Osteocyte (in vitro differentiated cells): ENCODE data around the gene TMEM248. TPM values are rescaled to one million over a fixed set of nuclear protein-coding genes. Genes with fewer than 3 reads are reported as not detected.
"Not testable (repeated sequence)": the region's sequence is repeated elsewhere in the genome, so short reads cannot be mapped to it uniquely, and the experiment has no call there.

Experiments
- DNase-seq: peaks from one replicate; pipeline ENCODE4 v3.0.0; 2021; ENCODE audit warnings: mixed read lengths; ENCODE audit not compliant: unreplicated experiment; ENCODE audit errors: extremely low spot score
- H3K27ac Mint-ChIP-seq: one replicate; pipeline ENCODE4 v1.8.0; 2021; ENCODE audit warnings: mild to moderate bottlenecking, mixed read lengths; ENCODE audit not compliant: unreplicated experiment
- H3K27me3 Mint-ChIP-seq: one replicate; pipeline ENCODE4 v1.8.0; 2021; ENCODE audit warnings: mixed read lengths; ENCODE audit not compliant: unreplicated experiment
- H3K36me3 Mint-ChIP-seq: one replicate; pipeline ENCODE4 v1.8.0; 2021; ENCODE audit warnings: mixed read lengths; ENCODE audit not compliant: unreplicated experiment
- H3K4me1 Mint-ChIP-seq: one replicate; pipeline ENCODE4 v1.8.0; 2021; ENCODE audit warnings: mixed read lengths; ENCODE audit not compliant: unreplicated experiment
- H3K4me3 Mint-ChIP-seq: one replicate; pipeline ENCODE4 v1.8.0; 2021; ENCODE audit warnings: mild to moderate bottlenecking, moderate library complexity, mixed read lengths; ENCODE audit not compliant: unreplicated experiment
- H3K9me3 Mint-ChIP-seq: one replicate; pipeline ENCODE4 v1.8.0; 2021; ENCODE audit warnings: mixed read lengths; ENCODE audit not compliant: unreplicated experiment
- total RNA-seq: library from RNA; stranded (reverse); gene quantifications from 2 replicates; pipeline ENCODE4 v1.2.1, GENCODE V29; 2021
- TF ChIP-seq, protein P1 (sequence below): fragments of 200-600 bp; sonication (generic); IDR thresholded peaks from 2 replicates; pipeline ENCODE4 v1.5.0; 2021; ENCODE audit warnings: antibody characterized with exemption, mild to moderate bottlenecking, moderate library complexity

The TMEM248 gene
- total RNA-seq, 1 donor from 2014 or later, result 104 TPM

- H3K36me3 Mint-ChIP-seq, result no peaks in the 10 kb centered on the region
- H3K9me3 Mint-ChIP-seq, result no peaks in the 10 kb centered on the region
- DNase-seq, result no peak
- no peak overlapping the region for H3K4me3 Mint-ChIP-seq
- no peak overlapping the region for H3K27ac Mint-ChIP-seq
- TF ChIP-seq, protein P1, sequence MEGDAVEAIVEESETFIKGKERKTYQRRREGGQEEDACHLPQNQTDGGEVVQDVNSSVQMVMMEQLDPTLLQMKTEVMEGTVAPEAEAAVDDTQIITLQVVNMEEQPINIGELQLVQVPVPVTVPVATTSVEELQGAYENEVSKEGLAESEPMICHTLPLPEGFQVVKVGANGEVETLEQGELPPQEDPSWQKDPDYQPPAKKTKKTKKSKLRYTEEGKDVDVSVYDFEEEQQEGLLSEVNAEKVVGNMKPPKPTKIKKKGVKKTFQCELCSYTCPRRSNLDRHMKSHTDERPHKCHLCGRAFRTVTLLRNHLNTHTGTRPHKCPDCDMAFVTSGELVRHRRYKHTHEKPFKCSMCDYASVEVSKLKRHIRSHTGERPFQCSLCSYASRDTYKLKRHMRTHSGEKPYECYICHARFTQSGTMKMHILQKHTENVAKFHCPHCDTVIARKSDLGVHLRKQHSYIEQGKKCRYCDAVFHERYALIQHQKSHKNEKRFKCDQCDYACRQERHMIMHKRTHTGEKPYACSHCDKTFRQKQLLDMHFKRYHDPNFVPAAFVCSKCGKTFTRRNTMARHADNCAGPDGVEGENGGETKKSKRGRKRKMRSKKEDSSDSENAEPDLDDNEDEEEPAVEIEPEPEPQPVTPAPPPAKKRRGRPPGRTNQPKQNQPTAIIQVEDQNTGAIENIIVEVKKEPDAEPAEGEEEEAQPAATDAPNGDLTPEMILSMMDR, result no peak
- H3K4me1 Mint-ChIP-seq, result no peaks in the 10 kb centered on the region
- H3K27me3 Mint-ChIP-seq, result peaks cover 2% of the 10 kb centered on the region
Observed at GRCh38 chr7:66912195-66912594, 8.8 kb upstream of the TMEM248 start.

- no peaks in the 10 kb centered on the region for H3K36me3 Mint-ChIP-seq
- no peaks in the 10 kb centered on the region for H3K9me3 Mint-ChIP-seq
- no peaks in the 10 kb centered on the region for H3K4me1 Mint-ChIP-seq
- DNase-seq, result no peak
- no peak overlapping the region for H3K27ac Mint-ChIP-seq
- no peak overlapping the region for H3K4me3 Mint-ChIP-seq
- H3K27me3 Mint-ChIP-seq, result peaks cover 2% of the 10 kb centered on the region
- TF ChIP-seq, protein P1, result no peak
Observed at GRCh38 chr7:66913118-66914037, 7.6 kb upstream of the TMEM248 start.

GRCh38 chr7:66917904-66918303, 3.1 kb upstream of the TMEM248 start:
- not testable (repeated sequence) for H3K27me3 Mint-ChIP-seq, H3K4me3 Mint-ChIP-seq, H3K9me3 Mint-ChIP-seq, H3K36me3 Mint-ChIP-seq, DNase-seq, H3K27ac Mint-ChIP-seq
- peaks cover 20% of the 10 kb centered on the region for H3K4me1 Mint-ChIP-seq

DNA sequence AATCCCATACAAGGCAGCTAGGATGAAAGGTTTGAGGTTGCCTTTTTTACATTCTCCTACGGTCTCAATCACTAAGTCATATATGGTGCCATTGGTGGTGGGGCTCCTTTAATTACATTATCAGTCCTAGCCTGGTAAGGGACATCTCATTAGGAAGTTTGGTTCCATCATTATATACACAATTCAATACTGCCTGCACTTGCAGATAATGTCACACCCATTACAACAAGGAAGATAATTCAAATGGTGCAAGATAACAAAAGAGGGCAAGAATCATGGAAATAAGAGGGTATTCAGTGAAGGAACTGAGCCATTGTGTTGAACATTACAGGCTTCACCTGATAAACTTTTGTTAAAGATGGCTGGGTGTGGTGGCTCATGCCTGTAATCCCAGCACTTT, 1.7 kb upstream of the TMEM248 start:
- Mint-ChIP-seq H3K4me3 (no peak overlapping the region), H3K9me3 (no peaks in the 10 kb centered on the region), H3K27ac (no peak overlapping the region), H3K4me1 (peaks cover 26% of the 10 kb centered on the region), H3K36me3 (no peaks in the 10 kb centered on the region), H3K27me3 (no peaks in the 10 kb centered on the region)
- TF ChIP-seq, protein P1, result no peak
- no peak for DNase-seq

- H3K4me3 Mint-ChIP-seq, result no peak overlapping the region
- H3K27me3 Mint-ChIP-seq, result no peaks in the 10 kb centered on the region
- no peaks in the 10 kb centered on the region for H3K9me3 Mint-ChIP-seq
Observed at GRCh38 chr7:66919704-66920103, 1.3 kb upstream of the TMEM248 start.

More at GRCh38 chr7:66919704-66920103, 1.3 kb upstream of the TMEM248 start:
- no peak overlapping the region for H3K27ac Mint-ChIP-seq
- H3K36me3 Mint-ChIP-seq, result no peaks in the 10 kb centered on the region
- no peak for DNase-seq
- peaks cover 26% of the 10 kb centered on the region for H3K4me1 Mint-ChIP-seq
- TF ChIP-seq, protein P1, result no peak
